ENCODE results near the gene ATRAID.

GRCh38 chr2:27240406-27240805 is 28.6 kb downstream of the ATRAID start:
- TF ChIP-seq CREB1 (IDR thresholded peaks at IDR 0.05) (no peak), CTCF (IDR thresholded peaks at IDR 0.05; ENCODE audit: control extremely low read depth in 1 of 3, insufficient read depth in 1 of 3, low read depth in 1 of 3, low read length in 3 of 3) (no peak), TAF1 (IDR thresholded peaks at IDR 0.05; ENCODE audit: low read depth, low read length) (no peak), YY1 (IDR thresholded peaks at IDR 0.05; ENCODE audit: low read depth, low read length) (no peak), JUND (IDR thresholded peaks at IDR 0.05; ENCODE audit: low read length) (no peak), POLR2AphosphoS5 (IDR thresholded peaks at IDR 0.05; ENCODE audit: low read depth, low read length) (no peak), CEBPB (IDR thresholded peaks at IDR 0.05; ENCODE audit: low read depth, low read length) (no peak), ZNF274 (IDR thresholded peaks at IDR 0.05; ENCODE audit: borderline replicate concordance, extremely low read depth, low read length) (no peak), POU5F1 (IDR thresholded peaks at IDR 0.05; ENCODE audit: low read depth, low read length) (no peak), HDAC6 (IDR thresholded peaks at IDR 0.05; ENCODE audit: low read depth, low read length) (no peak), EP300 (IDR thresholded peaks at IDR 0.05; ENCODE audit: borderline replicate concordance in 1 of 2, low read depth in 2 of 2, low read length in 2 of 2) (no peak)

Data from H1 (cell line).